NCI-H2196 (cell line): ENCODE results near the gene CHCHD6.

Experiments
- DNase-seq: peaks from one replicate; lab custom pipeline; 2025; ENCODE audit not compliant: unreplicated experiment; lab: John Stamatoyannopoulos, UW

The CHCHD6 gene

GRCh38 chr3:126956866-126957650 is 253.0 kb downstream of the CHCHD6 start:
- DNase-seq = no peak

- DNase-seq = no peak
Observed at GRCh38 chr3:126957776-126958637, 254.0 kb downstream of the CHCHD6 start.

GRCh38 chr3:126958638-126959085 is 254.6 kb downstream of the CHCHD6 start:
- DNase-seq = no peak

- no peak for DNase-seq
Observed at GRCh38 chr3:126959136-126959920, 255.3 kb downstream of the CHCHD6 start.

GRCh38 chr3:126959921-126960603 is 256.0 kb downstream of the CHCHD6 start:
- no peak for DNase-seq

GRCh38 chr3:126960604-126960995 is 256.6 kb downstream of the CHCHD6 start:
- no peak for DNase-seq

GRCh38 chr3:126961191-126961790 is 257.3 kb downstream of the CHCHD6 start:
- peak; percentile 51 for DNase-seq

- peak; percentile 71 for DNase-seq
Observed at GRCh38 chr3:126961791-126962461, 257.9 kb downstream of the CHCHD6 start.

GRCh38 chr3:126962756-126963155 is 258.7 kb downstream of the CHCHD6 start:
- no peak for DNase-seq

- DNase-seq = no peak
Observed at GRCh38 chr3:126963261-126964190, 259.5 kb downstream of the CHCHD6 start.

- DNase-seq = no peak
Observed at GRCh38 chr3:126964261-126964660, 260.2 kb downstream of the CHCHD6 start.

GRCh38 chr3:126964950-126965349 is 260.9 kb downstream of the CHCHD6 start:
- DNase-seq = no peak

GRCh38 chr3:126965526-126966080 is 261.6 kb downstream of the CHCHD6 start:
- DNase-seq = no peak

- DNase-seq = no peak
Observed at GRCh38 chr3:126967386-126967785, 263.3 kb downstream of the CHCHD6 start.

GRCh38 chr3:126968391-126969390 is 264.7 kb downstream of the CHCHD6 start:
- DNase-seq = no peak

GRCh38 chr3:126969586-126969985 is 265.5 kb downstream of the CHCHD6 start:
- DNase-seq = no peak

- no peak for DNase-seq
Observed at GRCh38 chr3:126970101-126970500, 266.1 kb downstream of the CHCHD6 start.
